Measurements from ENCODE around the gene STK17A.
A peak's percentile ranks its signal among the peaks of the same experiment; 100 is the strongest.
"Not testable (repeated sequence)": the region's sequence is repeated elsewhere in the genome, so short reads cannot be mapped to it uniquely, and the experiment has no call there.

STK17A gene

DNA sequence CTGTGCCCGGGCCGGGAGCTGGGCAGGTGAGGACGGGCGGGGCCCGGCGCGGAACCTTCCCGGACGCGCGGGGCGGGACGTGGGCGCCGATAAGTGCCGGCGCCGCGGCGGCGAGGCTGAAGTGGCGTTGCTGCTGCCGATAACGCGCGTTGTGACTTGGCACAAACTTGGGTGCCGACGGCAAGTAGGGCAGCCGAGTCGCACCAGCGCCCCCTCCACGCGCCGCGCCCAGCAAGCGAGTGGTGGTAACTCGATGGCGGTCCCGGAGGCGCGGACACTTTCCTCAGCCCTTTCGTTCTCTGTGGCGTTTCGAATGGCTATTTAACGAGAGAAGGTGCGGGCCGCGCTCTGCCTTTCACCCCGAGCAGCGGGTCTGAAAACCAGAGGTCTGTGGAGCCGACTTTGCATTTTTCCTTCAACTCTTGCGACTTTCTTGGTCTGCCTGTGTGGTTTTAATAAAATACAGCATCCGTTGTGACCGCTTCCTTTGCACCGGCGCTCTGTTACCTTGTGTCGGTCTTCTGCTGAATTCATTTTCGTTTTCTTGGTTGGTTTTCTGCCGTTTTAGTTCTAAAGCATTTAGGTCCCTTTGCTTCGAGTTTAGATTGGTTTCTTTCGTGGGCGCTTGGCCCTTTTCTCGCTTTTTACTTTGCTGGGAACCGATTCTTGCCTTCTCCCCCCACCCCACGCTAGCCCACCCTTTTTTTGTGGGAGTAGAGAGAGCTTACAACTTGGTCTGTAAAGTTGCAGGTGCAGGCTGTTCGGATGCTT lies 701 bp downstream of the STK17A start:
- ATAC-seq = peak; percentile 56
- Mint-ChIP-seq H3K9me3 (no peaks in the 10 kb centered on the region), H3K4me3 (peak overlapping the region; percentile 100), H3K36me3 (no peaks in the 10 kb centered on the region), H3K4me1 (peaks cover 35% of the 10 kb centered on the region), H3K27ac (peak overlapping the region; percentile 97), H3K27me3 (peaks cover 13% of the 10 kb centered on the region)

DNA sequence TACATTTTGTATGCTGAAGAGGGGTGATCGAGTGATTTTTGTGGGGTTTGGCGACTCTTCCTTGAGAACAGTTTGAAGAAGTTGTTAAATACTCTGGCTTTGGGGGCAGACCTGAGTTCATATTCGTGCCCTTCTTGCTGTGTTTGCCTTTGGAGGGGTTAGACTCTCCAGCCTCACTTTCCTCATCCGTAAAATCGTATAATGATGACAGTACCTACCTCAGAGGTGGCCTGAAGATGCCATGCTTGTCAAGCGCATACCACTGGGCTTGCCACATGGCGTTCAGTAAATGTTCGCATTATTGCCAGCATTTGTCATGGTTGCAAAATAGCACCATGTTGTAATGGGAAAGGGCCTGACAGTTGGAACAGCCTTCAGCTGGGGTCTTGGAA lies 1.3 kb downstream of the STK17A start:
- peak overlapping the region; percentile 100 for H3K4me3 Mint-ChIP-seq
- peaks cover 41% of the 10 kb centered on the region for H3K4me1 Mint-ChIP-seq
- ATAC-seq = no peak

DNA sequence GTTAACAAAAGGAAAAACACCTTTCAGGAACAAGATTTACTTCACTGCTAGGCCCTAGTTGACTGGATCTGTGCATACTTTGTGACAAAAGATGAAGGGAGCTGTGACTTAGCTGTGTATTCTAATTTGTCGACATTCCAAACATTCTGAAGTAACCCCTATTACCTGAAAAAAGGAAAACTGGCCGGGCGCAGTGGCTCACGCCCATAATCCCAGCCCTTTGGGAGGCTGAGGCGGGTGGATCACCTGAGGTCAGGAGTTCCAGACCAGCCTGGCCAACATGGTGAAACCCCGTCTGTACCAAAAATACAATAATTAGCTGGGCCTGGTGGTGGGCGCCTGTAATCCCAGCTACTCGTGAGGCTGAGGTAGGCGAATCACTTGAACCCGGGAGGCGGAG lies 1.8 kb downstream of the STK17A start:
- not testable (repeated sequence) for H3K9me3 Mint-ChIP-seq, ATAC-seq, H3K36me3 Mint-ChIP-seq
- H3K27ac Mint-ChIP-seq = peak overlapping the region; percentile 97
- peaks cover 46% of the 10 kb centered on the region for H3K4me1 Mint-ChIP-seq
- peaks cover 13% of the 10 kb centered on the region for H3K27me3 Mint-ChIP-seq
- peak overlapping the region; percentile 100 for H3K4me3 Mint-ChIP-seq

More for the DNA sequence above, 1.3 kb downstream of the STK17A start:
- Mint-ChIP-seq H3K27ac (peak overlapping the region; percentile 97), H3K36me3 (no peaks in the 10 kb centered on the region), H3K9me3 (no peaks in the 10 kb centered on the region), H3K27me3 (peaks cover 13% of the 10 kb centered on the region)

DNA sequence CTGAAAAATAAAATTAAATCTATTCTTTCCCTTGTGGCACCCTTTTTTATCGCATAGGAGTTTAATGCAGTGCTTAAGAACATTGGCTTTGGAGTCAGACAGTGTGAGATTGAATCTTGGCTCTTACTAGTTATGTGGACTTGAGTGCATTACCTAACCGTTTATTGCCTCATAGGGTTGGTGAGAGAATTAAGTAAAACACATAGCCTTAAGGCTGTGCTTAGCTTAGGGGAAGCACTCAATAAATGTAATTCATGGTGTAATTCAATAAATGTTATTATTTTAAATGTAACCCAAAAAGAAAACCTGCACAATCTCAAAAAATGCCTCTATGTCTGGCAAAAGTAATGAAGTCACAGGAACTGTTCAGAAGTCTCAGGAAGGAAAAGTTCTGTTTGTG lies 2.7 kb downstream of the STK17A start:
- H3K4me1 Mint-ChIP-seq = peaks cover 55% of the 10 kb centered on the region
- no peak for ATAC-seq
- H3K27me3 Mint-ChIP-seq = peaks cover 13% of the 10 kb centered on the region
- no peaks in the 10 kb centered on the region for H3K9me3 Mint-ChIP-seq
- no peaks in the 10 kb centered on the region for H3K36me3 Mint-ChIP-seq
- H3K27ac Mint-ChIP-seq = peak overlapping the region; percentile 97
- peak overlapping the region; percentile 100 for H3K4me3 Mint-ChIP-seq

DNA sequence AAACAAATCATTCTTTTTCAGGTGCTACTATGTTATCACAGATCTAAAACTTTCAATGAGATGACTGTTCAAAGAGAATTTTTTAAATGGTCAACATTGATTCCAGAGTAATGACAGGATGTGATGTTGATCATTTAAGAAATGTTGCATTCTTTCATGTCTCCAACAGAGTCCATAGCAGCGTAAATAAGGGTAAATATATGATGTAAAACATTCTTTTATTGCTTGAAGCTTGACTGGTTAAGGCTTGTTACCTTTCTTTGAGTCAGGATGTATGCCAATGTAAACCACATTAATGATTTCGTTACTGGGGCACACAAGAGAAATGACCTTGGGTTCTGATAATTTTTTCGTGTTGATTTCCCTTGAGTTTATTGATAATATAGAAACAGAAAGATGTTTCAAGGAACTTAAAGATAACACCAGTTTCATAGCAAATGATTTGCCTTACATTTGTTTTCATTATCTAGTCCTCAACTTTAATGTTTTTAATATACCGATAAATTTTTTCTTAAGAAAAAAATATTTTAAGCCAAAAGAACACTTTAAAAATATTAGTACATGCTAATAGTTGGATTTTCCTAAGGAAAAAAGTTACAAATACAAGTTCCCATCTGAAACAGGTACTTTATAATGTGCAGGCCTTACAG lies 3.5 kb downstream of the STK17A start:
- Mint-ChIP-seq H3K4me1 (peaks cover 63% of the 10 kb centered on the region), H3K36me3 (no peaks in the 10 kb centered on the region), H3K27ac (peak overlapping the region; percentile 97), H3K4me3 (peak overlapping the region; percentile 100), H3K27me3 (peaks cover 4% of the 10 kb centered on the region), H3K9me3 (no peaks in the 10 kb centered on the region)
- no peak for ATAC-seq

DNA sequence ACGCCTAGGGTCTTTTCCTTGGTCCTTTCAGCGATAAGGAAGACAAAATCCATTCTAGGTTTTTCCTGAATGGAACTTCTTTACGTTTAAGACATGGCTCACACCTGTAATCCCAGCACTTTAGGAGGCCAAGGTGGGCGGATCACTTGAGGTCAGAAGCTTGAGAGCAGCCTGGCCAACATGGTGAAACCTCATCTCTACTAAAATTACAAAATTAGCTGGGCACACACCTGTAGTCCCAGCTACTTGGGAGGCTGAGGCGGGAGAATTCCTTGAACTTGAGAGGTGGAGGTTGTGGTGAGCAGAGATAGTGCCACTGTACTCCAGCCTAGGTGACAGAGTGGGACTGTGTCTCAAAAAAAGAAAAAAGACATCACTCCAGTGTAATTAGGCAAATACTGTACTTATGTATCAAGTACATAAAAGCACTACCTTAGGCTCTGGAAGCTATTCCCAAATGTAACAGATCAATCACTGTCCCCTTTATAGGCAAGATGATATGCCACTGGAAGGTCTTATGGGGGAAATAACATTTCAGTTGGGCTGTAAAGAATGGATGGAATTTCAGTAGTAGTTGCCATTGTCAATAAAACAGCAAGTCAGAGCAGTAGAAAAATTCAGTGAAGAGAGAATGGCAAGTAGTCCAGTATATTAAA lies 5.7 kb downstream of the STK17A start:
- H3K4me3 Mint-ChIP-seq = peak overlapping the region; percentile 8
- no peak for ATAC-seq
- no peaks in the 10 kb centered on the region for H3K9me3 Mint-ChIP-seq
- peak overlapping the region; percentile 97 for H3K27ac Mint-ChIP-seq
- H3K4me1 Mint-ChIP-seq = peaks cover 74% of the 10 kb centered on the region
- peaks cover 5% of the 10 kb centered on the region for H3K36me3 Mint-ChIP-seq
- H3K27me3 Mint-ChIP-seq = no peaks in the 10 kb centered on the region

DNA sequence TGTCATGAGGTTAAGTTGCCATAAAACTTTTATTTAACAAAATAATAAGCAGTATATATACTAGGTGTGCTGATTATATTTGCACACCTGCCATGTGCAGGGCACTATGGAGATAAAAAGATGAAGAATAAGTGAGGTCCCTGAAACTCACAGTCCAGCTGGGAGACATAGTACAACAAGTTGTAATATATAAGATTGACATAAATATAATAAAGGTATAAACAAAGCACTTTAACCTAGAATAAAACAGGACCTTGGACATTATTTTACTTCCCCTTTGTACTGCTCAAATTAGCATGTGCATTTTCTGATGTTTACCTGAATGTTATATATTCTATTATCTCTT lies 6.2 kb downstream of the STK17A start:
- Mint-ChIP-seq H3K27ac (peak overlapping the region; percentile 97), H3K4me1 (peaks cover 79% of the 10 kb centered on the region), H3K4me3 (peak overlapping the region; percentile 32), H3K27me3 (no peaks in the 10 kb centered on the region), H3K9me3 (no peaks in the 10 kb centered on the region), H3K36me3 (peaks cover 5% of the 10 kb centered on the region)
- no peak for ATAC-seq

DNA sequence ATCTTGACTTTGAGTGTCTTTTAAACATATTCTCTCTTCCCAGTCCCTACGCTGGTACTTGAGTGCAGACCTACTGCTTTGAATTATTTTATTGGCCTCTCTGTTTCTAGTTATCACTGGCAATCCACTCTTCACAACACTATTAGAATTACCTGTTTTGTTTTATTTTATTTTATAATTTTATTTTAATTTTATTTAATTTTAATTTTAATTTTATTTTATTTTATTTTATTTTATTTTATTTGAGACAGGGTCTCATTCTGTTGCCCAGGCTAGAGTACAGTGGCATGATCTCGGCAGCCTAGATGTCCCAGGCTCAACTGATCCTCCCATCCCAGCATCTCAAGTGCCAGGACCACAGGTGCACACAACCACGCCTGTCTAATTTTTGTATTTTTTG lies 6.8 kb downstream of the STK17A start:
- Mint-ChIP-seq H3K4me1 (peaks cover 85% of the 10 kb centered on the region), H3K27ac (peak overlapping the region; percentile 97), H3K4me3 (peak overlapping the region; percentile 32), H3K36me3 (peaks cover 5% of the 10 kb centered on the region), H3K9me3 (no peaks in the 10 kb centered on the region), H3K27me3 (no peaks in the 10 kb centered on the region)
- no peak for ATAC-seq

DNA sequence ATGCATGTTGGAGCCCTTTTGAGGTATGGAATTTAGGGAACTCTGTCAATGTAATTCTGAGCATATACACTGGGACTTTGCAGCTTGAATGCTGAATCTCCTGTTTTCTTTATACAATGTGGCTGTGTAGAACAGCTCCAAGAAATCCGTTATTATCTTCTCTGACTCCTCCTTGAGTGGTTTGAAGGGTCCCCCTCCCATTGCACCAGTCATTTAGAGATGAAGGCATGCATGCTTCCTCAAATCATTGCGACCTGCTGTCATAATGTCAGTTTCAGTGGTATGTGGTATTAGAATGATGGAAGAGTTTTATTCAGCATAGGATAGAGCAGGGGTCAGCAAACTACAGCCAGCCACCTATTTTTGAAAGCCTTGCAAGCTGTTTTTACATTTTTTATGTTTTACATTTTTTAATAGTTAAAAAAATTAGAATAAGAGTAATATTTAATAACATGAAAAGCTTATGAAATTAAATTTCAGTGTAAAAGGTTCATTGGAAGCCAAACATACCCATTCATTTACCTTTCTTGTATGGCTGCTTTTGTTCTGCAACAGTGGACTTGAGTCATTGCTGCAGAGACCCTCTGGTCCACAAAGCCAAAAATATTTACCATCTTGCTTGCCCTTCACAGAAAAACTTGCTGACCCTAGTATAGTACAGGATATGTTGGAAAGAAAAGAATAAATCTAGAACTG lies 8.1 kb downstream of the STK17A start:
- Mint-ChIP-seq H3K36me3 (peaks cover 5% of the 10 kb centered on the region), H3K27me3 (no peaks in the 10 kb centered on the region), H3K9me3 (no peaks in the 10 kb centered on the region), H3K4me3 (peak overlapping the region; percentile 24), H3K27ac (peak overlapping the region; percentile 97), H3K4me1 (peaks cover 90% of the 10 kb centered on the region)
- peak; percentile 89 for ATAC-seq

DNA sequence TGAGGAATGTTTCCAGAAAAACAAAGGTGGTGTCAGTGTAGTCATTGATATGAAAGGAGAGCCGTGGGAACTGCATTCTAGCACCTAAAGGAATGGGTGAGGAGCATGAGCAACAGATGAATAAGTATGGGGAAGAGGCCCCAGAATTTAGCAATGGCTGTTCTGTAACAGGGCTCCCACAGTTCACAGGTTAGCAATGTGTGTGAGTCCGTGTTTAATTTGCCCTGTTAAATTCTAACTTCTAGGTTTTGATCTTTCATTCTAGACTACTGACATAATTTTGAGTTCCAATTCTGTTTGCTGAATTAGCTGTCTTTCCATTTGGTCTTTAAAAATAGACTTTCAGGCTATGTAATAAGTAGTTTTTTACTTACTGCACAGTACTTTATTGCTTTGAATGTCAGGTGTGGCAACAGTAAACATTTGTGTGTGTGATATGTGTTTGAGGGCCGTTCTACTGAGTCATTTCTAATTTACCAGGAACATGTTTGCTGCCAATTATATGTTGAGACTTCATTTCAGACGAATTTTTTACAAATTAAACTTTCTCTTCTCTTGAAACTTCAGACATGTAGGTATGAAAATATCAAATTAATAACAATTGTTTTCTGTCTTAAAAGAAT lies 8.8 kb downstream of the STK17A start:
- H3K27me3 Mint-ChIP-seq = no peaks in the 10 kb centered on the region
- no peaks in the 10 kb centered on the region for H3K9me3 Mint-ChIP-seq
- peak overlapping the region; percentile 24 for H3K4me3 Mint-ChIP-seq
- ATAC-seq = no peak
- H3K27ac Mint-ChIP-seq = peak overlapping the region; percentile 97
- H3K4me1 Mint-ChIP-seq = peaks cover 87% of the 10 kb centered on the region
- H3K36me3 Mint-ChIP-seq = peaks cover 5% of the 10 kb centered on the region

DNA sequence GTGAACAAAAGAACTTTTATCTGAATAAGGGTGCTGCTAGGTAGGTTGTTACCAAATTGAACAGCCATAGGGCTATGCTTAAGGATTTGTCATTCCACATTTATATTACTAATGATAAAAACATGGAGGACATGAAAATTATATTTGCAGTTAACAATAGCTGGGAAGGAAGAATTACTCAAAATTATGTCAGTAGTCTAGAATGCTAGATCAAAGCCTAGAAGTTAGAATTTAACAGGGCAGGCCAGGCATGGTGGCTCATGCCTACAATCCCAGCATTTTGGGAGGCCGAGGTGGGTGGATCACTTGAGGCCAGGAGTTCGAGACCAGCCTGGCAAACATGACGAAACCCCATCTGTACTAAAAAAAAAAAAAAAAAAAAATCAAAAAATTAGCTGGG lies 9.4 kb downstream of the STK17A start:
- Mint-ChIP-seq H3K27me3 (no peaks in the 10 kb centered on the region), H3K4me3 (peak overlapping the region; percentile 24), H3K4me1 (peaks cover 82% of the 10 kb centered on the region)

DNA sequence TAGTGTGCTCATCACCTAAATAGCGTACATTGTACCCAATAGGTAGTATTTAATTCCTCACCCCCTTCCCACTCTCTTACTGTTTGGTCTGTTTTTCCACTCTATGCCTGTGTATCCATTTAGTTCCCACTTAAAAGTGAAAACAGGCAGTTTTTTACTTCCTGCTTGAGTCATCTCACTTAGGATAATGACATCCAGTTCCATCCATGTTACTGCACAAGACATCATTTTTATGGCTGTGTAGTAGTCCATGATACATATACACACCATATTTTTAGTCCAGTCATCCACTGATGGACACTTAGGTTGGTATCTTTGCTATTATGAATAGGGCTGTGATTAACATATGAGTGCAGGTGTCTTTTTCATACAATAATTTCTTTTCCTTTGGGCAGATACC lies 10.1 kb downstream of the STK17A start:
- peaks cover 80% of the 10 kb centered on the region for H3K4me1 Mint-ChIP-seq
- H3K27ac Mint-ChIP-seq = peak overlapping the region; percentile 97
- peaks cover 12% of the 10 kb centered on the region for H3K36me3 Mint-ChIP-seq
- H3K27me3 Mint-ChIP-seq = no peaks in the 10 kb centered on the region
- no peaks in the 10 kb centered on the region for H3K9me3 Mint-ChIP-seq
- H3K4me3 Mint-ChIP-seq = no peak overlapping the region
- ATAC-seq = no peak

More for the DNA sequence above, 9.4 kb downstream of the STK17A start:
- Mint-ChIP-seq H3K36me3 (peaks cover 11% of the 10 kb centered on the region), H3K9me3 (no peaks in the 10 kb centered on the region), H3K27ac (peak overlapping the region; percentile 97)
- ATAC-seq = no peak

DNA sequence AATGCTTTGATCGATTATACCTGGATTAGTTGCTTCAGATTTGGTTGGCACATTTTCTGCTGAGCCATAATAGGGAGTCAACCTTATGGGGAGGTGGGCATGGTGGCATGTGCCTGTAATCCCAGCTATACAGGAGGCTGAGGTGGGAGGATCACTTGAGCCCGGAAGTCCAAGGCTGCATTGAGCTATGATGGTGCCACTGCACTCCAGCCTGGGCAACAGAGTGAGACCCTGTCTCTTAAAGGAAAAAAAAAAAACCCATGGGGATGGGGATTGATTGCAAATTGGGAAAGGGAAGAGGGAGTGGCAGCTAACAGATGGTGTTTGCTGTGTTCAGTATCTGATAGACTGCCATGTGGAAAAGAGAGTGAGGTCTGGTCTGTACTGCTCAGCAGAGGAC lies 11.1 kb downstream of the STK17A start:
- Mint-ChIP-seq H3K27ac (peak overlapping the region; percentile 97), H3K27me3 (no peaks in the 10 kb centered on the region), H3K4me3 (peak overlapping the region; percentile 10), H3K9me3 (no peaks in the 10 kb centered on the region), H3K4me1 (peaks cover 70% of the 10 kb centered on the region), H3K36me3 (peaks cover 12% of the 10 kb centered on the region)
- no peak for ATAC-seq

DNA sequence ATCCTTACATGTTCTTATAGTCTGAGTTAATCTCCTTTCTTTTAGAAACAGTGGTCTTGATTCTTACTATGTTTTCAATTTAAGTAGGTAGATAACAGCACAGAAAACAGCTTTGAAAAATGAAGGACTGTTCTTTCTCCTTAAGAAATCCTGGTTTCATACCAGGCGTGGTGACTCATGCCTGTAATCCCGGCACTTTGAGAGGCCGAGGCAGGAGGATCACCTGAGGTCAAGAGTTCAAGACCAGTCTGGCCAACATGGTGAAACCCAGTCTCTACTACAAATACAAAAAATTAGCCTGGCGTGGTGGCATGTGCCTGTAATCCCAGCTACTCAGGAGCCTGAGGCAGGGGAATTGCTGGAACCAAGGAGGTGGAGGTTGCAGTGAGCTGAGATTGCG lies 13.5 kb downstream of the STK17A start:
- H3K4me3 Mint-ChIP-seq, H3K9me3 Mint-ChIP-seq, H3K27me3 Mint-ChIP-seq, ATAC-seq, H3K27ac Mint-ChIP-seq: not testable (repeated sequence)
- Mint-ChIP-seq H3K36me3 (peaks cover 21% of the 10 kb centered on the region), H3K4me1 (peaks cover 56% of the 10 kb centered on the region)

DNA sequence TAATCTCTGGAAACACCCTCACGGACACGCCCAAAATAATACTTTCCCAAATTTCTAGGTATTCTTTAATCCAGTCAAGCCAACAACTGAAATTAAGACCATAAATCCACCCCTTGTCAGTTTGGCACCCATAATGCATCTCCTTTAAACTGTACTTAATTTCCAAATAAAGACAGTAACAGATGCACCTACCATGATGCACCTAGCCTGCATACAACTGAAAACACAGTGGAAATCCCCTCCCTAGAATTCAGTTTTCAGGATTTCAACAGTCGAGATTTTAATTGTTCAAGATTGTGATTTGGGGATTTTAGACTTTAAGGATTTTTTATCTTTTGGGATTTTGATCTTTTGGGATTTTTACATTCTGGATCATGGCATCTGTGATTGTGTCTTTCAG lies 17.1 kb downstream of the STK17A start:
- H3K4me3 Mint-ChIP-seq = no peak overlapping the region
- H3K36me3 Mint-ChIP-seq = peaks cover 26% of the 10 kb centered on the region
- peaks cover 3% of the 10 kb centered on the region for H3K9me3 Mint-ChIP-seq
- H3K27me3 Mint-ChIP-seq = no peaks in the 10 kb centered on the region
- no peak for ATAC-seq
- peaks cover 30% of the 10 kb centered on the region for H3K4me1 Mint-ChIP-seq
- peak overlapping the region; percentile 77 for H3K27ac Mint-ChIP-seq
